KOPT-K1 (cell line): ENCODE measurements around the gene MT1F.
"Not testable (repeated sequence)": the region's sequence is repeated elsewhere in the genome, so short reads cannot be mapped to it uniquely, and the experiment has no call there.

ENCODE experiments used
- H3K27ac ChIP-seq: fragments of 200-600 bp; sonication (generic); 2 replicates; pipeline ENCODE4 v1.5.1; 2016; ENCODE audit warnings: antibody characterized with exemption, mild to moderate bottlenecking, low read depth, low read length; ENCODE audit not compliant: poor library complexity, severe bottlenecking
- H3K36me3 ChIP-seq: fragments of 200-600 bp; sonication (generic); 2 replicates; pipeline ENCODE4 v1.5.1; 2017; ENCODE audit warnings: antibody characterized with exemption, mild to moderate bottlenecking, low read length, moderate library complexity; ENCODE audit not compliant: insufficient read depth
- H3K9me3 ChIP-seq: fragments of 200-600 bp; sonication (generic); 2 replicates; pipeline ENCODE4 v1.5.1; 2017; ENCODE audit warnings: antibody characterized with exemption, low read length, mild to moderate bottlenecking; ENCODE audit not compliant: insufficient read depth, poor library complexity, severe bottlenecking

The MT1F gene

GRCh38 chr16:56620339-56620897 is 37.3 kb upstream of the MT1F start:
- H3K9me3 ChIP-seq, result no peaks in the 10 kb centered on the region
- H3K27ac ChIP-seq, result no peak overlapping the region
- no peaks in the 10 kb centered on the region for H3K36me3 ChIP-seq

GRCh38 chr16:56621665-56622445 is 35.9 kb upstream of the MT1F start:
- H3K36me3 ChIP-seq, H3K9me3 ChIP-seq, H3K27ac ChIP-seq: not testable (repeated sequence)

- H3K9me3 ChIP-seq, H3K27ac ChIP-seq, H3K36me3 ChIP-seq: not testable (repeated sequence)
These were observed 34.6 kb upstream of the MT1F start for GRCh38 chr16:56623184-56623583.

GRCh38 chr16:56623637-56624036 is 34.1 kb upstream of the MT1F start:
- no peaks in the 10 kb centered on the region for H3K9me3 ChIP-seq
- H3K36me3 ChIP-seq, result no peaks in the 10 kb centered on the region
- no peak overlapping the region for H3K27ac ChIP-seq

- no peaks in the 10 kb centered on the region for H3K36me3 ChIP-seq
- H3K9me3 ChIP-seq, result no peaks in the 10 kb centered on the region
- no peak within 1 kb of the TSS for H3K27ac ChIP-seq
These were observed 32.4 kb upstream of the MT1F start, which contains the start of gene MT1E for GRCh38 chr16:56625140-56625942. Gene MT1E (plus strand): TSS chr16:56625781. CDS start chr16:56625852, 71 bp downstream.

GRCh38 chr16:56625943-56626654 is 31.7 kb upstream of the MT1F start:
- Histone ChIP-seq H3K9me3 (no peaks in the 10 kb centered on the region), H3K27ac (no peak overlapping the region), H3K36me3 (no peaks in the 10 kb centered on the region)

GRCh38 chr16:56626685-56627084 is 31.1 kb upstream of the MT1F start:
- Histone ChIP-seq H3K36me3 (no peaks in the 10 kb centered on the region), H3K9me3 (no peaks in the 10 kb centered on the region), H3K27ac (no peak overlapping the region)

GRCh38 chr16:56628486-56629350 is 29.0 kb upstream of the MT1F start:
- Histone ChIP-seq H3K36me3 (no peaks in the 10 kb centered on the region), H3K9me3 (no peaks in the 10 kb centered on the region), H3K27ac (no peak overlapping the region)

GRCh38 chr16:56629531-56629930 is 28.2 kb upstream of the MT1F start:
- no peak overlapping the region for H3K27ac ChIP-seq
- no peaks in the 10 kb centered on the region for H3K9me3 ChIP-seq
- no peaks in the 10 kb centered on the region for H3K36me3 ChIP-seq

- Histone ChIP-seq H3K9me3 (no peaks in the 10 kb centered on the region), H3K36me3 (no peaks in the 10 kb centered on the region), H3K27ac (no peak overlapping the region)
These were observed 27.6 kb upstream of the MT1F start for GRCh38 chr16:56630134-56630533.

GRCh38 chr16:56631197-56631596 is 26.6 kb upstream of the MT1F start:
- Histone ChIP-seq H3K9me3 (no peaks in the 10 kb centered on the region), H3K27ac (no peak overlapping the region), H3K36me3 (no peaks in the 10 kb centered on the region)

GRCh38 chr16:56631832-56632155 is 26.0 kb upstream of the MT1F start:
- H3K27ac ChIP-seq, result no peak overlapping the region
- H3K9me3 ChIP-seq, result no peaks in the 10 kb centered on the region
- no peaks in the 10 kb centered on the region for H3K36me3 ChIP-seq

GRCh38 chr16:56632156-56632847 is 25.5 kb upstream of the MT1F start, which contains the start of gene MT1M:
Gene MT1M (plus strand): TSS chr16:56632659. CDS start chr16:56632732, 73 bp downstream.
- Histone ChIP-seq H3K36me3 (no peaks in the 10 kb centered on the region), H3K27ac (no peak within 1 kb of the TSS), H3K9me3 (no peaks in the 10 kb centered on the region)

GRCh38 chr16:56632848-56633365 is 24.9 kb upstream of the MT1F start:
- H3K36me3 ChIP-seq, result no peaks in the 10 kb centered on the region
- no peak overlapping the region for H3K27ac ChIP-seq

More at GRCh38 chr16:56632848-56633365, 24.9 kb upstream of the MT1F start:
- no peaks in the 10 kb centered on the region for H3K9me3 ChIP-seq
